NCI-H2171 treated with DMSO at 0.1 percent for 48 hours (cell line): ENCODE results near the gene ZBTB16.
A peak's percentile ranks its signal among the peaks of the same experiment; 100 is the strongest.

Experiments
- DNase-seq: peaks from one replicate; lab custom pipeline; 2025; lab: John Stamatoyannopoulos, UW

Gene ZBTB16

GRCh38 chr11:114168691-114169090 is 109.2 kb downstream of the ZBTB16 start:
- DNase-seq = peak; percentile 23

DNA sequence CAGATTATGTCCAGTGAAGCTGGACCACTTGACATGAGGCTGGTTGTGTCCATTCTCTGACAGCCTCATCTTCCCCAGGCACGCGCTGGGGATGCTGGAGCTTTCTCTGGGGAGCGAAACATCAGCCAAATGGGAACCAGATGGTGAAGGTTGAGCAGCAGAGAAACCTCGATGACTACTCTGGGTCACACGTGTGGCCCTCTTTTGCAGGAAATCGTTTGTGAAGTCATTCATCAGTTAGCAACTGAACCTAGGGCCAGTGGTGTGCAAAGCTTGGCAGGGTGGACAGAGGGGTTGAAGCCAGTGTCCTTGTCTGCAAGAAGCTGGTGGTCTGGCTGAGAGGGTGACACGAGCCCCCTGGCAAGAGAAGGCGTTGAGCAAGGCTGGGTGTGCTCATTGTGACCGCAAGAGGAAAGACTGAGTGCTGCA is 109.8 kb downstream of the ZBTB16 start:
- no peak for DNase-seq

DNA sequence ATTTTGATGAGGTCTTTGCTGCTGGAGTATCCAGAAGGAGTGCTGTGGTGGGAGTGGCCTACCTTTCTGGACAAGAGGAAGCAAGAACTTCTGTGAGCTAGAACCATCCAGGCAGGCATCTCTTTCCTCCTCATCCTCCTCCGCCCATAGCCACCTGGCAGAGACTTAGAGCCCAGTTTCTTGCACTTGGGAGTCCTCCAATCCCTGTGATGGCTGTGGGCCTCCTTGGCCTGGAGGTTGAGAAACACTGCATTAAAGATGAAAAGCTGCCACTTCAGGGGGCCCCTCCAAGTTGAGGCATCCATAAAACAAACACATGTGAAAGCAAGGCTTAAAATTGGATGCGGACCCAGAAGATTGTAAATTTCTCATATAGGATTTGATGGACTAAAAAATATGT is 110.3 kb downstream of the ZBTB16 start:
- DNase-seq = no peak

DNA sequence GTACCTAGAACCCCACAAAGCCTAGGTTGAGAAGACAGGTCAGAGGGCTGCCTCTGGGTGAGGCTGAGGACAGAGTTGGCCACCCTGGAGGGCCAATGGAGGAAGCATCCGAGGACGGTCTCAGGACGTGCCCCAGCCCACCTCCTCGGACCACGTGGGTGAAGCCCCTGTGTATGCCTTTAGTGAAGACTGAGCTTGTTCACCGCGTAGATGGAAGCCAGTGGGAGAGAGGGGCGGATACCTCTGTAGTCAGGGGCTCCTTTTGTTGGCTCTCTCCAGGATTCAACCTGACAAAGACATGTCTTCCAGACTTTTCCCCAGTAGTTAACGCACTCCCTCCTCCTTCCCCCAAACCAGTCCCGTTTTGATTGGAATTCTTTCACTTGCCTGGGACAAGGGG is 110.7 kb downstream of the ZBTB16 start:
- no peak for DNase-seq

DNA sequence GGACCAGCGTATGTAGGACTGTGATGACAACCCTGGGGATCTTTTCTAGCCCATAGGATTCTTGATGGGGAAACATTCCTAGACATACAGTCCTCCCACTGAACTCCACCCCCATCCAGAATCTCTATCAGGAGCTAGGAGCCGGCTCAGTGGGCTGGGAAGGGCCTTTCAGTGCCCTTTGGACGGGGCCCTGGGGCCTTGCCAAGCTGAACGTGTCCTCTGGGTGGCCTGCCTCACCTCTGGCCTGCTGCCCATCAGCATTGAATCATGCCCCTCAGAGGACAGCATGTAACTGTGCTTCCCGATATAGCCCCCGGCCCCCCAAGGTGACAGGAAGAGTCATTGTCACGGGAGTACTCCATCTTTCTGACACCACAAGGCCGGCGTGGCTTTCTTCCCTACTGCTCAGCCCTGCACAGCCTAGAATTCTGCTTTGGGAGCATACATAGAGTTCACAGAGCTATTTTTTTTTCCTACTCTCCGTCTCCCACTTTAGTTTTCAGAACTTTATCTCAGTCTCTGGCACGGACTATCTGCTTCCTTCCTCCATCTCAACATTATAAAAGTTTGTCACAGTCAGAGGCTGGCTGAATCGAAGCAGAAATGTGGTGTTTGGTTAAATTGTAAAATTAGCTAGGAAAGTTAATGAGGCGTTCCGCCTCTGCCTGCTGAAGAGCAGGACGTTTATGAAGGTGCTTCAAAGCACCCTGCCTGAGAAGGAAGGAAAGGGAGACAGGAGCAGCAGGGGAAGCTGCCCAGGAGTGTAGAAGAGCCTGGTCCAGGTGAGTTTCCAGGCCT is 111.9 kb downstream of the ZBTB16 start:
- DNase-seq = no peak

- DNase-seq = peak; percentile 68
These were observed 112.7 kb downstream of the ZBTB16 start for GRCh38 chr11:114172055-114172861.

GRCh38 chr11:114172871-114173444 is 113.4 kb downstream of the ZBTB16 start:
- DNase-seq = peak; percentile 68

DNA sequence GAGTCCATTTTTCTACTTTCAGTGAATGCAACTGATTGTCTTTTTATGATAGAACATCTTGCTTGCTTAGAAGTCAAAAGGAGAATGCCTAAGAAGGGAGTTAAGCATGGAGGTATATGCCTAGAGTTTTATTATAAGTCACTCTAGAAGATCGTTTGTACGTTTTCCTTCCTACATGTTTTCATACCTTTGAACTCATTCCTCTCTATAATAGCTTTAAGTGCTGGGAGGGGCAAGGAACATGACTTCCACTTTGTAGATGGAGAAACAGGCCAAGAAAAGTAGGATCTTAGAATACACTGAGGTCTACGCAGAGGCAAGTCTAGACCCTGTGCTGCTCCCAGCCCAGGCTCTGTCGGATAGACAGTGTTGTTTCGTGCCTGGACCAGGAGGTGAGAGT is 114.3 kb downstream of the ZBTB16 start:
- no peak for DNase-seq

- DNase-seq = no peak
These were observed 115.4 kb downstream of the ZBTB16 start for GRCh38 chr11:114174712-114175495.

- no peak for DNase-seq
These were observed 116.2 kb downstream of the ZBTB16 start for GRCh38 chr11:114175706-114176105.

GRCh38 chr11:114176321-114176720 is 116.8 kb downstream of the ZBTB16 start:
- no peak for DNase-seq

DNA sequence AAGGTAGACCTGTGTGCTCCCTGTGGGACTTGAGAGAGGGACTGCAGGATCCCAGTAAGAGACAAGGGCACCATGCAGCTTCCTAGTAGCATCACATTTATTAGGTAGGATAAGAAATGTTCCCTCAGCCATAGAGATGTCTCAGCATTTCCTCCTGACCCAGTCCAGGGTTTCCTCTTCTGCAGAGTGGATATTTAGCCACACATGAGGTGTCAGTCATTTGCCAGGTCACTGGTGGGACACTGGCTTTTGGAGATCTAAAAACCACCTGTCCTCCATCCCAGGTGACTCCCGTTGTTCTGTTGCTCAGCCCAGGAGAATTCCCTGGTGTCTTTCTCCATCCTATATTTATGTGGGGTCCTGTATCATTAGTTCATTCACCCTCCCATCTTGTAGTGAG is 119.1 kb downstream of the ZBTB16 start:
- DNase-seq = no peak

- no peak for DNase-seq
These were observed 119.9 kb downstream of the ZBTB16 start for GRCh38 chr11:114179234-114179941.

GRCh38 chr11:114180301-114181055 is 121.0 kb downstream of the ZBTB16 start:
- no peak for DNase-seq

GRCh38 chr11:114181195-114181594 is 121.7 kb downstream of the ZBTB16 start:
- no peak for DNase-seq

GRCh38 chr11:114181752-114182151 is 122.2 kb downstream of the ZBTB16 start:
- DNase-seq = no peak

DNA sequence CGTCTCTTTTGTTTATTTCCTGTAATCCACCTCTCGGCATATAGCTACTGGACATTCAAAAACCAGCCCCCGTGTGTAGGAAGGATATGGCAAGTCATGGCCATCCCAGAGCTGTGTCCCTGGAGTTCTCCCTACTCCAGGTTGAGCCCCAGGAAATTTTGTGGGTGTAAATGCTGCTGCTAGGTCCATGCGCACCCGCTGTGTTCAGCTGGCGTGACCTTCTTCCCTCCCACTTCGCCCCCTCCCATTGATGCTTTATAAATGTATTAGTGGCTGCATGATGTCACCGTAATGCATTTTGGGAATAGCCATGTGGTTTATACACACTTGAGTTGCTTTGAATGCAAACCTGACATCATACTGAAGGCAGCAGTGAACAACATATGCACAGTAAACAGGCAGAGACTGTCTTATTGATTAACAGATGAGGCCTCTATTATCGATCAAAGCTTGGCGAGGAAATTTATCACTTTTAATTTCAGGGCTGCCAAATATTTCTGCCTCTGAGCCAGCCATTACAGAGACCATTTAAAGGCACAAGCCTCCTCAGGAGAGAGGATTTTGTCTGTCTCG is 123.0 kb downstream of the ZBTB16 start:
- no peak for DNase-seq

DNA sequence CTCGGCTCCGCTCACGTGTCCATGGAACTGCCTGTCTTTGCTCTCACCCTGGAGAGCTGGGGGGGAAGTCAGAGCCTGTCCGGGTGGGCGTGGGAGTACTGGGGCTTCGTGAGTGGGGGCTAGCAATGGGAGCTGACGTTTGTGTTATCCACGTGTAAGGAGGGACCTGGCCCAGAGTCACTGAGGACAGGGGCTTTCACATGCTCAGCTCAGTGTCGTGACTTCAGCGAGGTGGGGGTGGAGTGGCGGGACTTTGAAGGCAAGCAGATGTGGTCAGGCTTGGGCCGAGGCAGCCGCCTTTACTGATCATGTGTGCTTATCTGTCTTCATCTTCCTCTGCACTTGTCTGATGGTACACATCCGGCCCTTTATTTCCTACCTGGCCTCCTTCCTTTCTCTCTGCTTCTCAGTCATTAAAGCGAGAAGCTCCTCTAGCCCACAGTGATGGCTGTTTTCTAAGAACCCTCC is 123.6 kb downstream of the ZBTB16 start:
- no peak for DNase-seq

GRCh38 chr11:114185436-114185835 is 125.9 kb downstream of the ZBTB16 start:
- DNase-seq = no peak

DNA sequence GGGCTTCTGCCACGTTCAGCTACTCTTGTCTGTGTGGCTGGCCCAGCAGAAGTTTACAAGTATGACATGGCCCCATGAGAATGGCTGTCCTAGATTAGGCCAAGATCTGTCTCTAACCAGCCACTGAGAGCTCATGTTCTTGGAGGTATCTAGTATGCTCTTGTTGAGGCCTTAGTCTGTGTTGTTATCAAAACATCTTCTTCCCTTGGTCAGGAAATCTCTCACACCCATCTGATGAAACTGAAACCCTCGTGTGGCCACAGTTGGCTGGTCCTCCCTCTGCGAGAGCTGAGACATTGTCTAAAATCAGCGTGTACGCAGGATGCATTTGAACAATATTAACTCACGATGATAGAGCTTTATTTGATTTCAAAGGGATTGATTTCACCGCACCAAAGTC is 127.7 kb downstream of the ZBTB16 start:
- DNase-seq = no peak
